Right kidney (tissue), 1 donor: ENCODE data around the gene PTPN3.

Source experiments
- DNase-seq: peaks from one replicate; pipeline ENCODE4 v3.0.0-alpha.2; 2016

The PTPN3 gene

DNA sequence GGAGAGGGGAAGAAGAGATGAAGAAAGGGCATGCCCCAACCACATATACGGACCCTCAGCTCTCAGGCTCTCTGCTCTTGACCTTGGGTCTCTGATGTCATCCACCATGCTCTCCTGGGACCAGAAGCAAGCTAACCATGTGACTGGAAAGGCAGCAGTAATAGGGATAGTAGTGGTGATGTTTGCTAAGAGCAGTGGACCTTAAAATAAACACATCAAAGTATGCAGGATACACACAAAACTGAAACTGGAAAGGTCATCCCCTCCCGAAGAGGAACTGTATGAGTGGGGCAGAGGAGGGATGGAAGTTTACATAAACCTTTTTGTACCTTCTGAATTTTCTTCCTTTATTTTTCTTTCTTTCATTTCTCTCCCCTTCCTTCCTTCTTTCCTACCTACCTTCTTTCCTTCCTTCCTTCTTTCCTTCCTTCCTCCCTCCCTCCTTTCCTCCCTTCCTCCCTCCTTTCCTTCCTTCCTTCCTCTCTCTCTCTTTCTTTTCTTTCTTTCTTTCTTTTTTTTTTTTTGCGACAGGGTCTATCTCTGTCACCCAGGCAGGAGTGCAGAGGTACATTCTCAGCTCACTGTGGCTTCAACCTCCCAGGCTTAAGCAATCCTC lies 8.1 kb upstream of the PTPN3 start:
- DNase-seq = no peak

- DNase-seq = no peak
Measured at GRCh38 chr9:109504689-109505088, 6.6 kb upstream of the PTPN3 start.

- DNase-seq = no peak
Measured at GRCh38 chr9:109500421-109500974, 2.4 kb upstream of the PTPN3 start.

- DNase-seq = peak; percentile 78
Measured at GRCh38 chr9:109499631-109500410, 1.7 kb upstream of the PTPN3 start.

DNA sequence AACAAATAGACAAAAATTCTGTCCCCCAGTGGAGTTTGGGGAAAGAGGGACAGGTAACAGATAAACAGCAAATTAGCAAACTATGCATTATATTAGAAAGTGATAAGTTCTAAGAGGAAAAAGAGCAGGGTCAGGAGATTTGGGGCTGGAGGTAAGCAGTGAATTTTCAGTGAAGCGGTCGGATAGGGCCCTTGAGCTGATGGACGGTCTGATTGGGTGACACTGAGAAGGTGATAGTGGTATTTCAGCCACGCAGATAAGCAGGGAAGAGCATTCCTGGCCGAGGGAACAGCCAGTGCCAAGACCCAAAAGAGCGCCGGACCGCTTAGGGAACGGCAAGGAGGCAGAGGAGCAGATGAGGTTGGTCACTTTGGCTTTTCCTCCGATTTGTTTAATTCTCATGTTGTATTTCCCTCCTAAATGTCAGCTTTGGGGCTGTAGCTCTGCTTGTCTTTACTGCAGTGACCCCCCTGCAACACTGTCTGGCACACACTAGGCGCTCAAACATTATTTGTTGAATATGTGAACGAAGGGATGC lies 1.1 kb upstream of the PTPN3 start:
- no peak for DNase-seq

DNA sequence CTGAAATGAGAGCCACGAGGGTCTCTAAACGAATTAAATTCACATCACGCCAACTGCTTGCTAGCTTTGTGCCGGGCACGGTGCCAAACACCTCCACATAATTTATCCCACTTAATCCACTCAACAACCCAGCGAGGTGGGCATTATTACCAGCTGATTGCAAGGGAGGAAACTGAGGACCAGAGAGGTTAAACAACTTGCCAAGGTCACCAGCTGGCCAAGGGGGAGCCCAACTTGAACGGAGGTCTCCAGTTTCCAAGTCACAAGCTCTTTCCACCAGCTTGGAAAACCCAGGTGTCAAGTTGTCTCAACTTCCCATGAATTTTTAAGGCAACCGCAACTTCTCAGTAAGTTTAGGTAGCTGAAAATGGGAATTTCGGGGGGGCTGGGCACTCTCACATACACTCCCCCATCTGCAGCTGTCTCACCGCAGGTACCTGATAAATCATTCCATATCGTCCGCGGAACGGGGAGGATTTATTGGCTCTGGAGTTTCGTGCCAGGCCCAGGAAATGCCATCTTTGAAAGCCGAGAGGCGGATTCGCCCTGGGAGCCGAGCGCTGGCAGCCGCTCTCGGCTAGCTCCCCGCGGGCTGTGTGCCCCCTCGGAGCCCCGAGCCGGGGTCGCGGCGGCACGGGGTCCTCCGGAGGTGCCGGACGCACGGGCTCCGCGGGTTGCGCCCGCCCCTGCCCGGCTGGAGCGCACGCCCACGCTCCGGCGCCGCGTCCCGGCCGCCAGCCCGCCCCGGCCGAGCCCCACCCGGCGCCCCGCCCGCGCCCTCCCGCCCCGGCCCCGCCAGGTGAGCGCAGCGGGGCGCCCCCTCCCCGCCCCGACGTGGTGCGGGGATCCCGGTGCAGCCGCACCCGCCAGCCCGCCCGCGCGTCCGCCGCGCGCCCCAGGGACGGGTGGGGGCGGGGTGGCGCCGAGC lies 617 bp downstream of the PTPN3 start:
- peak; percentile 74 for DNase-seq

GRCh38 chr9:109496841-109497225 lies 1.3 kb downstream of the PTPN3 start:
- no peak for DNase-seq

DNA sequence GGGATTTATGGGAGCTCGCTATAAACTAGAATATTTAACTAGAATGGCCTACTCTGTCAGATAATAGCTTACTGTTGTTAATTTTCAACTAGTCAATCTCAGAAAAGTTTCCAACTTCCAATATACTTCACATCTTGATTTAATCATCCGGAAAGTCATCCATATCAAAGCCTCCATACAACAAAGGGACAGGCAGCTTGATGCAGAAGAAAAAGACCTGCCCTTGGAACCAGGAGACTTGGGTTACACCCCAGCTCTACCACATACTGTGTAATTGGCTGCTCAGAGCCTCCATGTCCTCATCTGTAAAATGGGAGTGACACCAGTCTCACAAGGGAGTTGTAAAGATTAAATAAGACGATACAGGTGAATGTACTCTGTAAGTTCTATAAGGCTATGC lies 1.9 kb downstream of the PTPN3 start:
- no peak for DNase-seq

- DNase-seq = no peak
Measured at GRCh38 chr9:109493648-109494047, 4.5 kb downstream of the PTPN3 start.

DNA sequence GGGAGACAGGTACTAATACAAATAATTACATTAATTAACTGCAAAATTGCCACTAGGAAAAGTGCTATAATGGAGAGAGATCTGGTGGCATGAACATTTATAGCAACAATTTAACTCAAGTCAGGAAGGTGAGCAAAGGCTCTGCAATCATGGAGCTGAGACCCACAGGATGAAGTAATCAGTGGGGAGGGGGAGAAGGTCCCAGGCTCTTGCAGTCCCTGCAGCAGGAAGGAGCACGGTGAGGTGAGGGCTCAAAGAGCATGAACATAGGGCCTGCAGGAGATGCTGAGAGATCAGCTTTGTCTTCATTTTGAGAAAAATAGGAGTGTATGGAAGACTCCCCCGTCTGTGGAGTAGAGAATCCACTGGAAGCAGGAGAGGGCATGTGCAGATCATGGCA lies 6.5 kb downstream of the PTPN3 start:
- no peak for DNase-seq

- DNase-seq = no peak
Measured at GRCh38 chr9:109488791-109489492, 9.2 kb downstream of the PTPN3 start.

DNA sequence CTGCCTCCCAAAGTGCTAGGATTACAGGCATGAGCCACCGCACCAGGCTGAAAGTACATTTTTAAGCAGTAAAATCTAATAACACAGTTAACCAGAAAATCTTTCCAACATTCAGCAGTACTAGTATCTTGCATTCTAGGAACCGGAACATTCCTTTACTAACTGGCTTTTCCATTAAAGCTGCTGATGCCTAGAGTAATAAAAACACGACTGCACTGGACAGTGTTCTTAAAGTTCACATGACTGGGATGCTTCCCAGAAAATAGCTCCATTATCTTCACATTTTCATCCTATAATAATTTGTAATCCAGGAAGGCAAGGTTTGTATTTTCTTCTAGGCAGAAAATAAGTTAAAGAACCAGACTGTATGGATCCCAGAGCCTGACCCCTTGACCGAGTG lies 9.8 kb downstream of the PTPN3 start:
- DNase-seq = no peak

DNA sequence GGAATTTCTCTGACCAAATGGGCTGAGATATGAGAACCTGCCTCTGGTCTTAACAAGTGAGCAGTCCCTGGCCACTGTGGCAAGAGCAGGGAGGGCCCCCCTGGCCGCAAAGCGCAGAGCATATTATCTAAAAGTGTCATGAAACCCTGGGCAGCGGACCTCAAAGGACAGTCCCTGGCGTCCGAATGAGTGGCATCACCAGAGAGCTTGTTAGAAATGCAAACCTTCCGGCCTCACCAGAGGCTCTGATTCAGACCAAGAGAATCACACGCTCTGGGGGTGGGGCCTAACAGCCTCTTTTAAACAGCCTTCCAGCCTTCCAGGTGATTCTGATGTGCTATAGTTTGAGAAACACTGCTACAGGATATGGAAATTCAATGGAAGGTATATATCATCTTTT lies 10.9 kb downstream of the PTPN3 start:
- DNase-seq = no peak

GRCh38 chr9:109483744-109484429 lies 14.2 kb downstream of the PTPN3 start:
- DNase-seq = no peak

DNA sequence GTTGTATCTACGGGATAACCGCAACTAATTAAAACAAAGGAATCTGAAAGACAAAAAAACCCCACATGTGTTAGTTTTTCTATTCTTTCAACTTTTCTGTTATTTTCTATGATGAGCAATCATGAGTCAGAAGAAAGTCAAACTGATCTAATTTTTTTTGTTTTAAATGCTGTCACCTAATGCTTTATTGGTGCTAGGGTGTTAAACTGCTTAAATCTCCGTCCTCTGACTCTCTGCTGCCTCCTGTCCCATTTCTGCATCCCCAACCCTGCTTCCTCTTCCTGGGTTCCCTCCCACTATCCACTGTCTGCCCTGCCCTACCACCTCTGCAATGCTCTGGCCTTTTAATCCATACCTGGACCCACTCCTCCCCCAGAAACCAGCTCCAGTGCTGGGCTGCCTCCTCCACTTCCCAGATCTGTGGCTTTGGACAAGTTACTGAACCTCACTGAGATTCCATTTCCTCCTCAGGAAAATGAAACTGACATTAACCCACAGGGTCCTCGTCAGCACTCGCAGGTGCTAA lies 15.7 kb downstream of the PTPN3 start:
- no peak for DNase-seq

GRCh38 chr9:109481856-109482255 lies 16.3 kb downstream of the PTPN3 start:
- DNase-seq = no peak

DNA sequence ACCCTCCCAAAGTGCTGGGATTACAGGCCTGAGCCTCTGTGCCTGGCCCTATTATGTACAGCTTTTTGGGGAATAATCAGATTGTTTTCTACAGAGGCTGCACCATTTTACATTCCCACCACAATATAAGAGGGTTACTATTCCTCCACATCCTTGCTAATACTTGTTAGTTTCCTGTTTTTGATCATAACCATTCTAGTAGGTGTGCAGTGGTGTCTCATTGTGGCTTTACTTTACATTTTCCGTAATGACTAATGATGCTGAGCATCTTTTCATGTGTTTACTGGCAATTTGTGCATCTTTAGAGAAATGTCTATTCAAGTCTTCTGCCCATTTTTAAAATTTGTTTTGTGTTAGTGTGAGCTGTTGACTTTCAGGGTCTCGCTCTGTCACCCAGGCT lies 18.3 kb downstream of the PTPN3 start:
- no peak for DNase-seq

DNA sequence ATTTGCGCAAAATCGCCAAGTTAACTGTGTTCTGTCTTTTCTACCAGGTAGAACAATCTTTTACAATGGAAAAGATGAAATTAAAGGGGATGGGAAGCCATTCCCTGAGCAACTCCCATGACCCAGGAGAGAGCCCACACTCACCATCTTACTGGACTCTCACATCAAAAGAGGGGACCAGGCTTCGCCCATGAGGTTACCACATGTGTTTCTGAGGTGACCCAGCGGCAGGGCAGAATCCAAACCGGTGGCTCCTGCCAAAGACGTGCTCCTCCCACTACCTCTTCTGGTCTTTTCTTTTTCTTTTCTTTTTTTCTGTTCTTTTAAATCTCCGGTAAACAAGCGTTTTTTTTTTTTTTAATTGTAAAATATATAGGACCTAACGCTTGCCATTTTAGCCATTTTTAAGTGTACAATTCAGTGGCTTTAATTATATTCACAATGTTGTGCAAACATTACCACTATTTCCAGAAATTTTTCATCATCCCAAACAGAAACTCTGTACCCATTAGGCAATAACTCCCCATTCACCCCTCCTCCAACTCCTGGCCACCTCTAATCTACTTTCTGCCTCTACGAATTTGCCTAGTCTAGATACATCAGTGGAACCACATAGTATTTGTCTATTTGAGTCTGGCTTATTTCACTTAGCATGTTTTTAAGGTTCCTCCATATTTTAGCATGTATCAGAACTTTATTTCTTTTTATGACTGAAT lies 19.3 kb downstream of the PTPN3 start:
- DNase-seq = no peak

GRCh38 chr9:109478051-109478563 lies 20.0 kb downstream of the PTPN3 start:
- no peak for DNase-seq
